OCI-LY3 (cell line): ENCODE measurements around the gene KRT6A.

Experiments used
- EZH2phosphoT487 ChIP-seq: fragments of 200-600 bp; shearing (Covaris generic); IDR thresholded peaks from 2 replicates; pipeline ENCODE4 v1.6.1; 2018; ENCODE audit warnings: antibody characterized with exemption, mixed run types, low read depth
- TF ChIP-seq, protein P1 (sequence below): fragments of 200-600, 300-600 bp; sonication (generic); IDR thresholded peaks from 2 replicates; pipeline ENCODE4 v1.5.1; 2014; ENCODE audit warnings: antibody characterized with exemption, low read length, low read depth

DNA sequence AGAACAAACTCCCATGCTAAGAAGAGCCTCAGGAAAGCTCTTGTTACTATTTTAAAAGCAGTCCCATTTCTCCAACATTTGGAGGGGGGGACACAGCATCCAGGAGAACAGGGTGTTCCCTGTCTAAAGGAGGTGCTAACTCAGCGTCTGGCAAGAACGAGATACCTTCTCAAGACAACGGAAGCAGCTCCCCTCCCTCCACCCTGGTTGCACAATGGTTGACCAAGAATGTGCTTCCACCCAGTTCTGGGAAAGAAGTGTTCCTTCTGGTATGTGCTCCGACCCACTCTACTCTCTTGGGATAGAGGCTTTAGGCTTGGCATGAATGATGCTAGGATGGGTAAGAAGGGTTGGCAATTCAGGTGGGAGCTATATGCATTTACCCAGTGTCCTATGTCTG, 1.5 kb upstream of the KRT6A start:
- TF ChIP-seq, protein P1, sequence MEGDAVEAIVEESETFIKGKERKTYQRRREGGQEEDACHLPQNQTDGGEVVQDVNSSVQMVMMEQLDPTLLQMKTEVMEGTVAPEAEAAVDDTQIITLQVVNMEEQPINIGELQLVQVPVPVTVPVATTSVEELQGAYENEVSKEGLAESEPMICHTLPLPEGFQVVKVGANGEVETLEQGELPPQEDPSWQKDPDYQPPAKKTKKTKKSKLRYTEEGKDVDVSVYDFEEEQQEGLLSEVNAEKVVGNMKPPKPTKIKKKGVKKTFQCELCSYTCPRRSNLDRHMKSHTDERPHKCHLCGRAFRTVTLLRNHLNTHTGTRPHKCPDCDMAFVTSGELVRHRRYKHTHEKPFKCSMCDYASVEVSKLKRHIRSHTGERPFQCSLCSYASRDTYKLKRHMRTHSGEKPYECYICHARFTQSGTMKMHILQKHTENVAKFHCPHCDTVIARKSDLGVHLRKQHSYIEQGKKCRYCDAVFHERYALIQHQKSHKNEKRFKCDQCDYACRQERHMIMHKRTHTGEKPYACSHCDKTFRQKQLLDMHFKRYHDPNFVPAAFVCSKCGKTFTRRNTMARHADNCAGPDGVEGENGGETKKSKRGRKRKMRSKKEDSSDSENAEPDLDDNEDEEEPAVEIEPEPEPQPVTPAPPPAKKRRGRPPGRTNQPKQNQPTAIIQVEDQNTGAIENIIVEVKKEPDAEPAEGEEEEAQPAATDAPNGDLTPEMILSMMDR: no peak
- TF ChIP-seq EZH2phosphoT487: no peak
